Ovary (tissue), 9 donors: ENCODE data around the gene SMARCC1. TPM values are rescaled to one million over a fixed set of nuclear protein-coding genes. Genes with fewer than 3 reads are reported as not detected.

Source experiments
- DNase-seq, 5 donors: peaks; one replicate each; pipeline ENCODE4 v3.0.0-alpha.2; 2019 to 2020
- H3K27ac ChIP-seq, 2 donors: fragments of 200-600 bp; one replicate each; pipeline versions ENCODE4 v1.5.1 to v1.8.0; 2019 to 2022
- H3K27me3 ChIP-seq: fragments of 200-600 bp; one replicate; pipeline ENCODE4 v1.8.0; 2022
- H3K36me3 ChIP-seq: fragments of 200-600 bp; sonication (generic); one replicate; pipeline ENCODE4 v1.5.1; 2019
- H3K4me1 ChIP-seq: one replicate; pipeline ENCODE4 v1.8.1; 2013; ENCODE audit warnings: mild to moderate bottlenecking, moderate library complexity; ENCODE audit not compliant: insufficient read depth
- H3K4me3 ChIP-seq: fragments of 200-600 bp; sonication (generic); one replicate; pipeline ENCODE4 v1.5.1; 2017
- H3K9me3 ChIP-seq, 2 donors: fragments of 200-600 bp in 1 of 2; sonication (generic) in 1 of 2; one replicate each; pipeline versions ENCODE4 v1.5.1 to v1.8.1; 2013 to 2019; ENCODE audit warnings: mild to moderate bottlenecking in 1 of 2, moderate library complexity in 1 of 2
- CTCF ChIP-seq, 3 donors: fragments of 450-650 bp in 2 of 3; fragments of 200-600 bp in 1 of 3; IDR thresholded peaks; one replicate each; pipeline versions ENCODE4 v1.5.1 to v1.8.0; 2016 to 2022; ENCODE audit warnings: antibody characterized with exemption in 3 of 3, mild to moderate bottlenecking in 1 of 3
- EP300 ChIP-seq: sonication (generic); formaldehyde crosslinking; IDR thresholded peaks from one replicate; pipeline ENCODE4 v1.6.1; 2017; ENCODE audit warnings: antibody characterized with exemption
- POLR2A ChIP-seq: fragments of 450-650 bp; IDR thresholded peaks from one replicate; pipeline ENCODE4 v1.6.1; 2017; ENCODE audit warnings: antibody characterized with exemption, mild to moderate bottlenecking, moderate library complexity
- WGBS, 3 donors: extraction: QIAGEN DNeasy Blood & Tissue Kit in 1 of 3; methylation state at CpG; one replicate each; pipeline versions ENCODE4 v1.1.5 to v1.1.7; 2013 to 2017; 5-methylcytosine and 5-hydroxymethylcytosine counted together
- intact Hi-C, 4 donors: fragments of 100-400 bp; cut with DNase I; formaldehyde crosslinking; loops; one replicate each; pipeline versions ENCODE4 v1.11.0 to v1.15.1; 2022 to 2023
- polyA plus RNA-seq, 2 donors: library from polyadenylated mRNA; stranded (reverse); fragments of 200-250 nt in 1 of 2; fragments of 350-450 nt in 1 of 2; fragmentation: Illumina TruSeq in 1 of 2; extraction: RNeasy Lipid Tissue Mini Kit (QIAGEN cat#74804) in 1 of 2; gene quantifications; one replicate each; pipeline ENCODE4 v1.2.3, GENCODE V29; 2013 to 2014
- total RNA-seq, 7 donors: library from RNA; depleted of rRNA in 2 of 7; stranded (reverse); fragments of >200 nt in 2 of 7; fragmentation: NEBNext Ultra II Directional in 3 of 7; extraction: Animal tissue kit (Norgen Biotek cat#: 25700) in 3 of 7; gene quantifications; one replicate each; pipeline versions ENCODE4 v1.1.0 to v1.2.4, GENCODE V29; 2016 to 2023
- donor health status: DM: no; HTN: no; CAD: no; lungs with moderate emphysema.
- donor health status: DM: no; HTN: no; CAD: no.
- donor health status: Bipolar disorder and iron deficiency.
- donor health status: DM: yes; HTN: yes; CAD: no.
- donor health status: DM: no; HTN: no; CAD: no.
- donor health status: DM: yes; HTN: yes; CAD: no.

The SMARCC1 gene
- total and polyA plus RNA-seq, 9 donors = 24.8 to 68.9 (median 60.4) TPM

GRCh38 chr3:47802734-47803479 lies 21.2 kb upstream of the SMARCC1 start, which contains the start of gene DHX30:
Gene DHX30 (plus strand): TSS chr3:47803138. CDS start chr3:47810684, 7,546 bp downstream.
- peak; percentile 86 to 92 (median 87) for DNase-seq
- no peak for TF ChIP-seq EP300
- peak; percentile 72 for TF ChIP-seq POLR2A
- TF ChIP-seq CTCF (IDR thresholded peaks at IDR 0.05) = no peak
- 0 to 1% (median 0%) methylated on average over 66 to 90 of the region's 90 CpGs for WGBS, 3 donors
- Histone ChIP-seq H3K27ac (peak within 1 kb of the TSS; percentile 88 to 94), H3K27me3 (no peaks in the 10 kb centered on the region), H3K9me3 (no peaks in the 10 kb centered on the region), H3K4me3 (peak within 1 kb of the TSS; percentile 88), H3K36me3 (no peaks in the 10 kb centered on the region), H3K4me1 (peaks cover 6% of the 10 kb centered on the region)
- intact Hi-C loops = no loop called here

GRCh38 chr3:47799733-47800132 lies 18.0 kb upstream of the SMARCC1 start:
- no peaks in the 10 kb centered on the region for H3K27me3 ChIP-seq
- no peaks in the 10 kb centered on the region for H3K9me3 ChIP-seq
- WGBS, 3 donors = 71 to 89% (median 85%) methylated on average over 4 of the region's 4 CpGs
- no peaks in the 10 kb centered on the region for H3K36me3 ChIP-seq
- no peak for TF ChIP-seq POLR2A
- TF ChIP-seq EP300 = no peak
- no peak for TF ChIP-seq CTCF (IDR thresholded peaks at IDR 0.05)
- H3K4me1 ChIP-seq = peaks cover 6% of the 10 kb centered on the region
- DNase-seq = no peak
- H3K4me3 ChIP-seq = no peak overlapping the region
- no peak overlapping the region for H3K27ac ChIP-seq
- intact Hi-C loops = no loop called here

GRCh38 chr3:47794544-47794943 lies 12.9 kb upstream of the SMARCC1 start:
- intact Hi-C loops = no loop called here

GRCh38 chr3:47792699-47793098 lies 11.0 kb upstream of the SMARCC1 start:
- Histone ChIP-seq H3K4me1 (no peaks in the 10 kb centered on the region), H3K36me3 (no peaks in the 10 kb centered on the region), H3K27ac (no peak overlapping the region), H3K9me3 (no peaks in the 10 kb centered on the region), H3K27me3 (no peaks in the 10 kb centered on the region), H3K4me3 (no peak overlapping the region)
- no peak for DNase-seq
- 91 to 95% (median 92%) methylated on average over 2 of the region's 2 CpGs for WGBS, 3 donors
- TF ChIP-seq CTCF (IDR thresholded peaks at IDR 0.05) = no peak
- no peak for TF ChIP-seq EP300
- TF ChIP-seq POLR2A = no peak
- intact Hi-C loops = no loop called here

More at GRCh38 chr3:47794544-47794943, 12.9 kb upstream of the SMARCC1 start:
- Histone ChIP-seq H3K9me3 (no peaks in the 10 kb centered on the region), H3K27me3 (no peaks in the 10 kb centered on the region), H3K36me3 (no peaks in the 10 kb centered on the region), H3K4me1 (no peaks in the 10 kb centered on the region), H3K4me3 (no peak overlapping the region), H3K27ac (no peak overlapping the region)
- DNase-seq = no peak
- no peak for TF ChIP-seq CTCF (IDR thresholded peaks at IDR 0.05)
- WGBS, 3 donors = 54 to 59% (median 58%) methylated on average over 4 of the region's 4 CpGs
